HepG2 (cell line): ENCODE measurements around the gene POLA2. TPM values are rescaled to one million over a fixed set of nuclear protein-coding genes. Genes with fewer than 3 reads are reported as not detected.

Experiments used
- FOSL2 ChIP-seq: sonication (generic); formaldehyde crosslinking; IDR thresholded peaks from 2 replicates; pipeline ENCODE4 v1.4.0; 2020; ENCODE audit warnings: missing genetic modification reagents
- FOXP1 ChIP-seq, 2 experiments: fragments of 450-650 bp in 1 of 2; IDR thresholded peaks; 2 replicates each; pipeline ENCODE4 v1.6.1; 2017 to 2018; ENCODE audit warnings: antibody characterized with exemption in 1 of 2
- GATAD2A ChIP-seq: IDR thresholded peaks from 2 replicates; pipeline ENCODE4 v1.6.1; 2016
- KDM5B ChIP-seq: sonication (generic); formaldehyde crosslinking; IDR thresholded peaks from 2 replicates; pipeline ENCODE4 v1.4.0; 2020; ENCODE audit warnings: missing genetic modification reagents, mild to moderate bottlenecking, borderline replicate concordance
- NR2F6 ChIP-seq, 2 experiments: IDR thresholded peaks; 2 replicates each; pipeline ENCODE4 v1.6.1; 2016; ENCODE audit warnings: antibody characterized with exemption in 1 of 2, mild to moderate bottlenecking in 1 of 2
- PHF21A ChIP-seq: sonication (generic); formaldehyde crosslinking; IDR thresholded peaks from 2 replicates; pipeline ENCODE4 v1.5.0; 2020; ENCODE audit warnings: mild to moderate bottlenecking, missing genetic modification reagents
- RARA ChIP-seq: IDR thresholded peaks from 2 replicates; pipeline ENCODE4 v1.6.1; 2016; ENCODE audit warnings: missing genetic modification reagents, missing compliant biosample characterization
- SP5 ChIP-seq: IDR thresholded peaks from 2 replicates; pipeline ENCODE4 v1.6.1; 2016; ENCODE audit warnings: low read depth, borderline replicate concordance
- ZFP37 ChIP-seq: sonication (generic); formaldehyde crosslinking; IDR thresholded peaks from 2 replicates; pipeline ENCODE4 v1.4.0; 2020; ENCODE audit warnings: missing genetic modification reagents, borderline replicate concordance
- ZNF607 ChIP-seq: sonication (generic); formaldehyde crosslinking; IDR thresholded peaks from 2 replicates; pipeline ENCODE4 v1.5.1; 2020; ENCODE audit warnings: missing genetic modification reagents, mild to moderate bottlenecking, borderline replicate concordance
- ZNF788 ChIP-seq: sonication (generic); formaldehyde crosslinking; IDR thresholded peaks from 2 replicates; pipeline ENCODE4 v1.5.0; 2020; ENCODE audit warnings: mild to moderate bottlenecking, missing genetic modification reagents, borderline replicate concordance
- polyA plus RNA-seq, 8 experiments: library from polyadenylated mRNA; depleted of rRNA in 3 of 8; stranded (reverse) in 7 of 8; unstranded in 1 of 8; fragments of >200 nt; fragmentation: Illumina TruSeq in 4 of 8; extraction: Trizol in 4 of 8; gene quantifications; 2 replicates each; pipeline versions ENCODE4 v1.2.1 to v1.2.3, GENCODE V29; 2011 to 2016; ENCODE audit warnings: low read depth in 4 of 8, missing spikeins in 1 of 8, mixed read lengths in 1 of 8; ENCODE audit not compliant: insufficient read depth in 1 of 8
- total RNA-seq, 5 experiments: library from RNA; depleted of rRNA; stranded (reverse); fragments of >200 nt; fragmentation: Illumina TruSeq; extraction: Trizol; gene quantifications; 2 replicates each; pipeline ENCODE4 v1.2.3, GENCODE V29; 2016; ENCODE audit warnings: low read depth in 1 of 5
- TF ChIP-seq, protein P1 (sequence below): sonication (generic); formaldehyde crosslinking; IDR thresholded peaks from 2 replicates; pipeline ENCODE4 v1.4.0; 2020; ENCODE audit warnings: mild to moderate bottlenecking, missing genetic modification reagents
- TF ChIP-seq, protein P2 (sequence below): sonication (generic); formaldehyde crosslinking; IDR thresholded peaks from 2 replicates; pipeline ENCODE4 v1.9.0; 2022; ENCODE audit warnings: missing genetic modification reagents, mild to moderate bottlenecking, borderline replicate concordance
- TF ChIP-seq, protein P3 (sequence below): IDR thresholded peaks from 2 replicates; pipeline ENCODE4 v1.6.1; 2018; ENCODE audit warnings: missing genetic modification reagents, mild to moderate bottlenecking, missing compliant biosample characterization
- TF ChIP-seq, protein P4 (sequence below): sonication (generic); formaldehyde crosslinking; IDR thresholded peaks from 2 replicates; pipeline ENCODE4 v1.4.0; 2020; ENCODE audit warnings: missing genetic modification reagents, borderline replicate concordance
- TF ChIP-seq, protein P5 (sequence below): sonication (generic); formaldehyde crosslinking; IDR thresholded peaks from 2 replicates; pipeline ENCODE4 v1.4.0; 2020; ENCODE audit warnings: missing genetic modification reagents

The POLA2 gene
- total and polyA plus RNA-seq, 2 of the 13 experiments (the other 11 are each of a cell fraction or from before 2014, with no cell fraction given): 9.7 to 15.6 TPM

DNA sequence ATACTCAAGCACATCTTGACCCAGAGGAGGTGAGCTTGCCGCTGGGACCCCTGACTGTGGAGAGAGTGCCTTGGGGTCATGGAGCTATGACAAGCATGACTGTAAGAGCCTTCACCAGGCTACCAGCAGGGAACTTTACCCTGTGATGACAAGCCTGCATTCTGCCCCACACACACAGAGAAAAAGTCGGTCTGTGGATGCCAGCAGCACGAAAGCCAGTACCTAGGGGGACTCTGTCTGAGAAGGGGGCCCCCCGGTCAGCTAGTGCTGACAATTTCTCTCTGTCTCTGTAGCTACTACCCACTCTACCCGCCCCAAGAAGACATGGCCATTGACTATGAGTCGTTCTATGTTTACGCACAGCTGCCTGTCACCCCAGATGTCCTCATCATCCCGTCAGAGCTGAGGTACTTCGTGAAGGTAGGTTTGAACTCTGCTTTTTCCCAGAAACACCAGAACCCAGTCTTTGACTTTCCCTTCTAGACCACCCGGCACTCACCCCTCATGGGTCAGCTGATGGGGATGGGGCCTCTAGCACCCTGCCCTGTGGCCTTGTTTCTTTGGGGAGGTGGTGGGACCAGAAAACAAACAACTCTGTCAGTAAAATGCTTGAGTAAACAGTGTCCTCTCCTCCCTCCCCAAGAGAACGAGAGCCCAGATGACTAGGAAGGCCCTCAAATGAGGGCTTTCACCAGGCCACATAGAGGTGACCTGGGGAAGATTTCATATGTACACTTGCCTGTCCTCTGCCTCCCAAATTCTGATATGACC is 34.0 kb downstream of the POLA2 start (continued):
- TF ChIP-seq ZNF788 (CRISPR knock-in tag) (no peak), GATAD2A (peak; percentile 52; the same call in 1 of the 2 replicates), KDM5B (CRISPR knock-in tag) (0 out of 2 replicates have a peak, but pooled peaks have one; percentile 21), PHF21A (CRISPR knock-in tag) (peak; percentile 32; the same call in 1 of the 2 replicates), ZNF607 (no peak), RARA (CRISPR knock-in tag) (0 out of 2 replicates have a peak, but pooled peaks have one; percentile 17), FOSL2 (peak; percentile 69), SP5 (CRISPR knock-in tag) (peak; percentile 48; the same call in 1 of the 2 replicates), NR2F6 (IDR thresholded peaks at IDR 0.05) (peak; percentile 38), NR2F6 (CRISPR knock-in tag; IDR thresholded peaks at IDR 0.05) (no peak; the same call in 1 of the 2 replicates), FOXP1 (IDR thresholded peaks at IDR 0.05) (no peak), FOXP1 (CRISPR knock-in tag; IDR thresholded peaks at IDR 0.05) (peak; percentile 40; the same call in 1 of the 2 replicates), ZFP37 (CRISPR knock-in tag) (no peak)
- TF ChIP-seq, protein P1, sequence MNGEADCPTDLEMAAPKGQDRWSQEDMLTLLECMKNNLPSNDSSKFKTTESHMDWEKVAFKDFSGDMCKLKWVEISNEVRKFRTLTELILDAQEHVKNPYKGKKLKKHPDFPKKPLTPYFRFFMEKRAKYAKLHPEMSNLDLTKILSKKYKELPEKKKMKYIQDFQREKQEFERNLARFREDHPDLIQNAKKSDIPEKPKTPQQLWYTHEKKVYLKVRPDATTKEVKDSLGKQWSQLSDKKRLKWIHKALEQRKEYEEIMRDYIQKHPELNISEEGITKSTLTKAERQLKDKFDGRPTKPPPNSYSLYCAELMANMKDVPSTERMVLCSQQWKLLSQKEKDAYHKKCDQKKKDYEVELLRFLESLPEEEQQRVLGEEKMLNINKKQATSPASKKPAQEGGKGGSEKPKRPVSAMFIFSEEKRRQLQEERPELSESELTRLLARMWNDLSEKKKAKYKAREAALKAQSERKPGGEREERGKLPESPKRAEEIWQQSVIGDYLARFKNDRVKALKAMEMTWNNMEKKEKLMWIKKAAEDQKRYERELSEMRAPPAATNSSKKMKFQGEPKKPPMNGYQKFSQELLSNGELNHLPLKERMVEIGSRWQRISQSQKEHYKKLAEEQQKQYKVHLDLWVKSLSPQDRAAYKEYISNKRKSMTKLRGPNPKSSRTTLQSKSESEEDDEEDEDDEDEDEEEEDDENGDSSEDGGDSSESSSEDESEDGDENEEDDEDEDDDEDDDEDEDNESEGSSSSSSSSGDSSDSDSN (CRISPR knock-in tag): 0 out of 2 replicates have a peak, but pooled peaks have one; percentile 17
- TF ChIP-seq, protein P2, sequence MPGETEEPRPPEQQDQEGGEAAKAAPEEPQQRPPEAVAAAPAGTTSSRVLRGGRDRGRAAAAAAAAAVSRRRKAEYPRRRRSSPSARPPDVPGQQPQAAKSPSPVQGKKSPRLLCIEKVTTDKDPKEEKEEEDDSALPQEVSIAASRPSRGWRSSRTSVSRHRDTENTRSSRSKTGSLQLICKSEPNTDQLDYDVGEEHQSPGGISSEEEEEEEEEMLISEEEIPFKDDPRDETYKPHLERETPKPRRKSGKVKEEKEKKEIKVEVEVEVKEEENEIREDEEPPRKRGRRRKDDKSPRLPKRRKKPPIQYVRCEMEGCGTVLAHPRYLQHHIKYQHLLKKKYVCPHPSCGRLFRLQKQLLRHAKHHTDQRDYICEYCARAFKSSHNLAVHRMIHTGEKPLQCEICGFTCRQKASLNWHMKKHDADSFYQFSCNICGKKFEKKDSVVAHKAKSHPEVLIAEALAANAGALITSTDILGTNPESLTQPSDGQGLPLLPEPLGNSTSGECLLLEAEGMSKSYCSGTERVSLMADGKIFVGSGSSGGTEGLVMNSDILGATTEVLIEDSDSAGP (CRISPR knock-in tag): peak; percentile 11; the same call in 1 of the 2 replicates
- TF ChIP-seq, protein P3, sequence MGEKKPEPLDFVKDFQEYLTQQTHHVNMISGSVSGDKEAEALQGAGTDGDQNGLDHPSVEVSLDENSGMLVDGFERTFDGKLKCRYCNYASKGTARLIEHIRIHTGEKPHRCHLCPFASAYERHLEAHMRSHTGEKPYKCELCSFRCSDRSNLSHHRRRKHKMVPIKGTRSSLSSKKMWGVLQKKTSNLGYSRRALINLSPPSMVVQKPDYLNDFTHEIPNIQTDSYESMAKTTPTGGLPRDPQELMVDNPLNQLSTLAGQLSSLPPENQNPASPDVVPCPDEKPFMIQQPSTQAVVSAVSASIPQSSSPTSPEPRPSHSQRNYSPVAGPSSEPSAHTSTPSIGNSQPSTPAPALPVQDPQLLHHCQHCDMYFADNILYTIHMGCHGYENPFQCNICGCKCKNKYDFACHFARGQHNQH (CRISPR knock-in tag): 0 out of 2 replicates have a peak, but pooled peaks have one; percentile 24
- TF ChIP-seq, protein P4, sequence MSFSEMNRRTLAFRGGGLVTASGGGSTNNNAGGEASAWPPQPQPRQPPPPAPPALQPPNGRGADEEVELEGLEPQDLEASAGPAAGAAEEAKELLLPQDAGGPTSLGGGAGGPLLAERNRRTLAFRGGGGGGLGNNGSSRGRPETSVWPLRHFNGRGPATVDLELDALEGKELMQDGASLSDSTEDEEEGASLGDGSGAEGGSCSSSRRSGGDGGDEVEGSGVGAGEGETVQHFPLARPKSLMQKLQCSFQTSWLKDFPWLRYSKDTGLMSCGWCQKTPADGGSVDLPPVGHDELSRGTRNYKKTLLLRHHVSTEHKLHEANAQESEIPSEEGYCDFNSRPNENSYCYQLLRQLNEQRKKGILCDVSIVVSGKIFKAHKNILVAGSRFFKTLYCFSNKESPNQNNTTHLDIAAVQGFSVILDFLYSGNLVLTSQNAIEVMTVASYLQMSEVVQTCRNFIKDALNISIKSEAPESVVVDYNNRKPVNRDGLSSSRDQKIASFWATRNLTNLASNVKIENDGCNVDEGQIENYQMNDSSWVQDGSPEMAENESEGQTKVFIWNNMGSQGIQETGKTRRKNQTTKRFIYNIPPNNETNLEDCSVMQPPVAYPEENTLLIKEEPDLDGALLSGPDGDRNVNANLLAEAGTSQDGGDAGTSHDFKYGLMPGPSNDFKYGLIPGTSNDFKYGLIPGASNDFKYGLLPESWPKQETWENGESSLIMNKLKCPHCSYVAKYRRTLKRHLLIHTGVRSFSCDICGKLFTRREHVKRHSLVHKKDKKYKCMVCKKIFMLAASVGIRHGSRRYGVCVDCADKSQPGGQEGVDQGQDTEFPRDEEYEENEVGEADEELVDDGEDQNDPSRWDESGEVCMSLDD (CRISPR knock-in tag): no peak
- TF ChIP-seq, protein P5, sequence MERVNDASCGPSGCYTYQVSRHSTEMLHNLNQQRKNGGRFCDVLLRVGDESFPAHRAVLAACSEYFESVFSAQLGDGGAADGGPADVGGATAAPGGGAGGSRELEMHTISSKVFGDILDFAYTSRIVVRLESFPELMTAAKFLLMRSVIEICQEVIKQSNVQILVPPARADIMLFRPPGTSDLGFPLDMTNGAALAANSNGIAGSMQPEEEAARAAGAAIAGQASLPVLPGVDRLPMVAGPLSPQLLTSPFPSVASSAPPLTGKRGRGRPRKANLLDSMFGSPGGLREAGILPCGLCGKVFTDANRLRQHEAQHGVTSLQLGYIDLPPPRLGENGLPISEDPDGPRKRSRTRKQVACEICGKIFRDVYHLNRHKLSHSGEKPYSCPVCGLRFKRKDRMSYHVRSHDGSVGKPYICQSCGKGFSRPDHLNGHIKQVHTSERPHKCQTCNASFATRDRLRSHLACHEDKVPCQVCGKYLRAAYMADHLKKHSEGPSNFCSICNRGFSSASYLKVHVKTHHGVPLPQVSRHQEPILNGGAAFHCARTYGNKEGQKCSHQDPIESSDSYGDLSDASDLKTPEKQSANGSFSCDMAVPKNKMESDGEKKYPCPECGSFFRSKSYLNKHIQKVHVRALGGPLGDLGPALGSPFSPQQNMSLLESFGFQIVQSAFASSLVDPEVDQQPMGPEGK: peak; percentile 93
